Kidney epithelial cell (primary cell): ENCODE data around the gene PRRG1. TPM values are rescaled to one million over a fixed set of nuclear protein-coding genes. Genes with fewer than 3 reads are reported as not detected.
A peak's percentile ranks its signal among the peaks of the same experiment; 100 is the strongest.

Experiments used
- DNase-seq: peaks from one replicate; pipeline ENCODE4 v3.0.0-alpha.2; 2010; ENCODE audit warnings: low read depth
- H3K27me3 ChIP-seq: 2 replicates; pipeline ENCODE4 v1.6.0; 2011; ENCODE audit warnings: low read length; ENCODE audit not compliant: control insufficient read depth, insufficient read depth
- H3K36me3 ChIP-seq: 2 replicates; pipeline ENCODE4 v1.5.1; 2011; ENCODE audit warnings: low read length; ENCODE audit not compliant: control insufficient read depth, insufficient read depth
- H3K4me3 ChIP-seq: 2 replicates; pipeline ENCODE4 v1.5.1; 2011; ENCODE audit warnings: low read depth, mild to moderate bottlenecking, control low read depth, low read length
- total RNA-seq: library from RNA; depleted of rRNA; stranded (reverse); fragments of >200 nt; gene quantifications from 2 replicates; pipeline ENCODE4 v1.2.3, GENCODE V29; 2015
- TF ChIP-seq, protein P1 (sequence below): IDR thresholded peaks from 2 replicates; pipeline ENCODE4 v1.5.1; 2011; ENCODE audit warnings: mild to moderate bottlenecking, moderate library complexity, low read length, control low read depth, inconsistent platforms; ENCODE audit not compliant: insufficient read depth, poor library complexity, severe bottlenecking

Gene PRRG1
- total RNA-seq, 1 donor from 2014 or later, result 17.6 TPM

DNA sequence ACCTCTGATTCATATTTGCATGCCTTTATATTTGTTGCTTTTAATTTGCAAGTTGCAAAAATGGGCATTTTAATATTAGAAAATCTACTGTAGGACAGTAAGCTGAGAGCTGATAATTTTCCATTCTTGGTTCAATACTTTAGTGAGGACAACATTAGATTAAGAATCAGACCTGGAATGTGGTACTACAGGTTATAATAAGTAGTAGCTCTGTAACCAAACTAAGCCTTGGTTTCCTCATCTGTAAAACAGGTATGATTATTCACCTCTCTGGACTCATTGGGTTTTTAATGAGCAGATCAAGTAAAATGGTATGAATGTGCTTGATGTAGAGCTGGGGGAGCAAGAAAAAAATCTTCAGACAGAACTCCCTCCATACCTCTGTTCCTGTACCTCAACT lies 31.1 kb downstream of the PRRG1 start:
- DNase-seq, result no peak
- H3K27me3 ChIP-seq, result no peaks in the 10 kb centered on the region
- no peaks in the 10 kb centered on the region for H3K36me3 ChIP-seq
- TF ChIP-seq, protein P1, sequence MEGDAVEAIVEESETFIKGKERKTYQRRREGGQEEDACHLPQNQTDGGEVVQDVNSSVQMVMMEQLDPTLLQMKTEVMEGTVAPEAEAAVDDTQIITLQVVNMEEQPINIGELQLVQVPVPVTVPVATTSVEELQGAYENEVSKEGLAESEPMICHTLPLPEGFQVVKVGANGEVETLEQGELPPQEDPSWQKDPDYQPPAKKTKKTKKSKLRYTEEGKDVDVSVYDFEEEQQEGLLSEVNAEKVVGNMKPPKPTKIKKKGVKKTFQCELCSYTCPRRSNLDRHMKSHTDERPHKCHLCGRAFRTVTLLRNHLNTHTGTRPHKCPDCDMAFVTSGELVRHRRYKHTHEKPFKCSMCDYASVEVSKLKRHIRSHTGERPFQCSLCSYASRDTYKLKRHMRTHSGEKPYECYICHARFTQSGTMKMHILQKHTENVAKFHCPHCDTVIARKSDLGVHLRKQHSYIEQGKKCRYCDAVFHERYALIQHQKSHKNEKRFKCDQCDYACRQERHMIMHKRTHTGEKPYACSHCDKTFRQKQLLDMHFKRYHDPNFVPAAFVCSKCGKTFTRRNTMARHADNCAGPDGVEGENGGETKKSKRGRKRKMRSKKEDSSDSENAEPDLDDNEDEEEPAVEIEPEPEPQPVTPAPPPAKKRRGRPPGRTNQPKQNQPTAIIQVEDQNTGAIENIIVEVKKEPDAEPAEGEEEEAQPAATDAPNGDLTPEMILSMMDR, result no peak
- H3K4me3 ChIP-seq, result no peak overlapping the region

DNA sequence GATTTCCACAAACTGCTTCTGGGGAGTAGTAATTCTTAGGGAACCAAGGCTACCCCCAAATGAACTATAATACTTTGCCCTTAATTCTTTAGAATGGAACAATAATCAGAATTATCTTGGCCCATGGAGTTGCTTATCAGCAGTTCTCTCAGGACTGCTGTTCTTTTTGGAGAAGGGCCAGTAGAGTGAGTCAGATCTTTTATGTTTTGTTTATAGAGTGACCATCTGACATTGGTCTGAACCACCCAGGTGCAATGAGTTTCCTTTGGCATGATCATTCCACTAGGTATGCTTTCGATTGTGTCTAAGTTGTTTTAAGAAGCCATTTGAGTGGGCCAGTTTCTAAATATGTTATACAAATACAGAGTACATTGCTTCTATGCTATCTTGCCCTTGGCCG lies 31.8 kb downstream of the PRRG1 start:
- Histone ChIP-seq H3K4me3 (no peak overlapping the region), H3K36me3 (no peaks in the 10 kb centered on the region), H3K27me3 (no peaks in the 10 kb centered on the region)
- TF ChIP-seq, protein P1, result no peak
- peak; percentile 63 for DNase-seq

DNA sequence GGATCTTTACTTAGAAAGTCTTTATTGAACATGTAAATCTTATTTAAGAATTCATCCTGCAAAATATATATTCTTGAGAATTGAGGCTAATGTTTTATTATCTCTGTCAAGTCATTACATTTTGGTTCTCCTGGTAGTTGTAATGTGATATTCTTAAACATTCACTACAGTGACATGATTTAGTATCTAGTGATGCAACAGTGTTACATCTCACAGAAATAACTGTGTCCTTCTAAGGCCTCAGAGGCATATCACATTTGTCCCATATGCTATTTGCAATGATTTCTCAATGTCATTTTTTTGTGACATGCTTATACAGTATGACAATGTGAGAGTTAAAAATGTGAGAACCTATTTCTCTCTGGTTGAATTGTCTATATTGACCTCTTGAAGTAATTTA lies 34.1 kb downstream of the PRRG1 start:
- Histone ChIP-seq H3K36me3 (peaks cover 1% of the 10 kb centered on the region), H3K27me3 (no peaks in the 10 kb centered on the region), H3K4me3 (no peak overlapping the region)
- TF ChIP-seq, protein P1, result no peak
- DNase-seq, result no peak

DNA sequence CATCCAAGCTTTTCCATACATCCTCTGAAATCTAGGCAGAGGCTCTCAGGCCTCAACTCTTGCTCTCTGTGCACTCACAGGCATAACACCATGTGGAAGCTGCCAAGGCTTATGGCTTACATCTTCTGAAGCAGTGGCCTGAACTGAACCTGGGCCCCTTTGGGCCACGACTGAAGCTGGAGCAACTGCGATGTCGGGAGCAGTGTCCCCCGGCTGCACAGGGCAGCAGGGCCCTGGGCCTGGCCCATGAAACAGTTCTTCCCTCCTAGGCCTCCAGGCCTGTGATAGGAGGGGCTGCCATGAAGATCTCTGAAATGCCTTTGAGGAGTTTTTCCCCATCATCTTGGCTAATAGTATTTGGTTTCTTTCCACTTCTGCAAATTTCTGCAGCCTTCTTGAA lies 39.2 kb downstream of the PRRG1 start:
- Histone ChIP-seq H3K27me3 (no peaks in the 10 kb centered on the region), H3K4me3 (no peak overlapping the region), H3K36me3 (peaks cover 1% of the 10 kb centered on the region)
- DNase-seq, result no peak
- TF ChIP-seq, protein P1, result no peak

- DNase-seq, result no peak
- no peaks in the 10 kb centered on the region for H3K36me3 ChIP-seq
- TF ChIP-seq, protein P1, result no peak
- H3K27me3 ChIP-seq, result no peaks in the 10 kb centered on the region
- no peak overlapping the region for H3K4me3 ChIP-seq
These were observed 56.8 kb downstream of the PRRG1 start for GRCh38 chrX:37405956-37406355.

- TF ChIP-seq, protein P1, result no peak
- DNase-seq, result no peak
- no peaks in the 10 kb centered on the region for H3K36me3 ChIP-seq
- no peaks in the 10 kb centered on the region for H3K27me3 ChIP-seq
- H3K4me3 ChIP-seq, result no peak overlapping the region
These were observed 58.6 kb downstream of the PRRG1 start for GRCh38 chrX:37407736-37408135.
